Myocyte (in vitro differentiated cells): ENCODE data around the gene LPCAT2. TPM values are rescaled to one million over a fixed set of nuclear protein-coding genes. Genes with fewer than 3 reads are reported as not detected.

Source experiments
- DNase-seq: peaks from one replicate; pipeline ENCODE4 v3.0.0-alpha.2; 2012; ENCODE audit warnings: low read depth
- total RNA-seq: library from RNA; depleted of rRNA; stranded (reverse); fragments of >200 nt; gene quantifications from 2 replicates; pipeline ENCODE4 v1.2.3, GENCODE V29; 2014

LPCAT2 gene
- total RNA-seq, 1 donor from 2014 or later = 5.8 TPM

DNA sequence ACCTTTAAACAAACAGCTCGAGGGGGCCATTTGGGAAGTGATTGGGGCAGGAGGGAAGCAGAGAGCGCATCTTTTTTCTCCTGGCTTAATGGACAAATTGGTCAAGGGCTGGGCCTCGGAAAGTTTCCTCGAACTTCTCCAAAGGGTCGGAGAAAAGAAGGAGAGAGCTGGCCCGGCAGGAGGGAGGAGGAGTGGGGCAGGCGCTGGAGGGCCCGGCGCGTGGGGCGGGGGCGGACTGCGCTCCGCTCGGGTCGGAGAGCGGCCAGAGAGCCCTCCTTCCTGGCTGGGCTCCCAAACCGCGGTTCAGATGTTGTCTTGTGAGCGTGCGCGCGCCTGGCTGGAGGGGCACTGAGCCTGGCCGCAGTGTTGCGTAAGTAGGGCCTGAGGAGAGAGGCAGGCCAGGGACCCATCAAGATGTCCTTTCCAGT is 28.6 kb upstream of the LPCAT2 start:
- peak; percentile 93 for DNase-seq

- DNase-seq = no peak
Observed at GRCh38 chr16:55481023-55481422, 27.8 kb upstream of the LPCAT2 start.

GRCh38 chr16:55482056-55482455 is 26.8 kb upstream of the LPCAT2 start:
- DNase-seq = no peak

- DNase-seq = peak; percentile 91
Observed at GRCh38 chr16:55487048-55487803, 21.6 kb upstream of the LPCAT2 start.

DNA sequence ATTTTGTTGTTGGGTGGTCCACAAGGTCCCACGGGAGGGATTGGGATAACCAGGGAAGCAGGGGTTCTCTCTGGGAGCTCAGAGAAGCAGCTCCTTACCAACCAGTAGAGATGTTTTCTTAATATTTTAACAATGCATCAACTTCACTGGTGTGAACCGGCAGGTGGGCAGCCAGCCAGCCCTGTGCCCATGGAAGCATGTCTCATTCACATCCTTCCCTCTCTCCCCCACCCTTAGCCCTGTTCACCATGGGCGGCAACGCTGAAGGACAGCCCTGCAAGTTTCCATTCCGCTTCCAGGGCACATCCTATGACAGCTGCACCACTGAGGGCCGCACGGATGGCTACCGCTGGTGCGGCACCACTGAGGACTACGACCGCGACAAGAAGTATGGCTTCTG is 20.6 kb upstream of the LPCAT2 start:
- DNase-seq = peak; percentile 76

DNA sequence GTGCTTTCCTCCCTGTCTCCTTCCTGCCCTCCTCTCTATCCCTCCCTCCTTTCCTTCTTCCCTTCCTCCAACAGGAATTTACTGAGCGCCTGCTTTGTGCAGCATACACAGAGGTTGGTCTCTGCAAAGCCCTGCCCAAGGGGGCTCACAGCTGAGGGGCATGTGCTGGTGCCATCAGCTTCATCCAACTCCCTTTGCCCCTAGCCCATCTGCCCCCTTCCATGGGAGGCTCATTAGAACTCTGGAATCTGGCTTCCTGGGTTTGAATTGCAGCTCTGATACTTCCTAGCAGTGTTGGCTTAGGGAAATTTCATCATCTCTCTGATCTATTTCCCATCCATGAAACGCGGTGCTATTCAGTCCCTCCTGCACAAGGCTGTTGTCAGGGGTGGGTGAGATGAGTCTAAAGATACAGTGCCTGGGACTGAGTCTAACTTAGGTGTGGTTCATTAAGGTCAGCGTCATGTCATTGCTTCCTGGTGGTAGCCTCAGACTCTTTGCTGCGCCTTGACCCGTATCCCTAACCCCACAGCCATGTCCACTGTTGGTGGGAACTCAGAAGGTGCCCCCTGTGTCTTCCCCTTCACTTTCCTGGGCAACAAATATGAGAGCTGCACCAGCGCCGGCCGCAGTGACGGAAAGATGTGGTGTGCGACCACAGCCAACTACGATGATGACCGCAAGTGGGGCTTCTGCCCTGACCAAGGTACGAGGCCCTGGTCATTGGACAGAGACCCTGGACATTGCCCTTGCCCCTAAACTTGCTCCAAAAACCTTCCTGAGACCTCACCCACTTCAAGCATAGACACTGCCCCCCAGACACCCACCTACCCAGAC is 19.5 kb upstream of the LPCAT2 start:
- DNase-seq = no peak

GRCh38 chr16:55489956-55490265 is 19.0 kb upstream of the LPCAT2 start:
- no peak for DNase-seq

- DNase-seq = no peak
Observed at GRCh38 chr16:55490301-55490700, 18.6 kb upstream of the LPCAT2 start.

GRCh38 chr16:55491691-55492090 is 17.2 kb upstream of the LPCAT2 start:
- DNase-seq = no peak

DNA sequence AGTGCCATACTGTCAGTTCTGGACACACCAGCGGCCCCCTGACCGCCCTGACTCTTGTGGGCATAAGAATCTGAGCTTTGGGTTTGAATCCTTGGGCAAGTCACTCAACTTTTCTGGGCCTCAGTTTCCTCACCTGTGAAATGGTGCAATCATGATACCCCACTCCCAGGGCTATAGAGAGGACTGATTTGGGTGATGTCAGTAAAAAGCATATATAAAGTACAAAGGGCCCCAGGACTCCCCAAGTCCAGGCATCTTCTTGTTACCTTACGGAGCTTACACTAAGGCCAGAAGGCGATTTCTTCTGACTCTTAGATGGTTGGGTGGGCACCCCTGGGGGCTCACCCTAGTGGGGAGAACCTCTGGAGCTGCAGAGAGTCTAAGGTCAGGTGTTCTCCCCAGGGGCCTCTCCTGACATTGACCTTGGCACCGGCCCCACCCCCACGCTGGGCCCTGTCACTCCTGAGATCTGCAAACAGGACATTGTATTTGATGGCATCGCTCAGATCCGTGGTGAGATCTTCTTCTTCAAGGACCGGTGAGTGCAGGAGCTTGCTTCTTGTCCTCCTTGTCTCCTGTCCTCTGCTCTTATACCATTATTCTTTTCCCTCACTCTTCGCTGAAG is 16.0 kb upstream of the LPCAT2 start:
- no peak for DNase-seq

DNA sequence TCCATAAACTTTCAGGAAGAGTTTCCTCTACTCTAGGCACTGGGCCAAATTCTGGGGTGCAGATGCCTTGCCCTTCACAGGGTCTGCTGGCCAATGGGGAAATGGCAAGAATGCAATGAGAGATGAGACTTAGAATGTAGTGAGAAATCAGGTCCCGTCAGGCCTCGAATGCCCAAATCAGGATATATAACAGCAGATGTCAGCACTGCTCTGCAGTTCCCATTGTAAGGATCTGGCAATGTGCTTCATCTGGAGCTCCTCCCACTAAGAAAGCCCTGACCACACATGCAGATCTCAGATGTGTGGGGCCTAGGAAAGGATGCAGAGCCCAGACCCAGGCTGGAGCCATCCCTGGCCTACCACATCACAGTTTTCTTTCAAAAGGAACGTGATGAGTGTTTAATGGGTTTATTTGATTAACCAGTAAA is 13.9 kb upstream of the LPCAT2 start:
- peak; percentile 86 for DNase-seq

DNA sequence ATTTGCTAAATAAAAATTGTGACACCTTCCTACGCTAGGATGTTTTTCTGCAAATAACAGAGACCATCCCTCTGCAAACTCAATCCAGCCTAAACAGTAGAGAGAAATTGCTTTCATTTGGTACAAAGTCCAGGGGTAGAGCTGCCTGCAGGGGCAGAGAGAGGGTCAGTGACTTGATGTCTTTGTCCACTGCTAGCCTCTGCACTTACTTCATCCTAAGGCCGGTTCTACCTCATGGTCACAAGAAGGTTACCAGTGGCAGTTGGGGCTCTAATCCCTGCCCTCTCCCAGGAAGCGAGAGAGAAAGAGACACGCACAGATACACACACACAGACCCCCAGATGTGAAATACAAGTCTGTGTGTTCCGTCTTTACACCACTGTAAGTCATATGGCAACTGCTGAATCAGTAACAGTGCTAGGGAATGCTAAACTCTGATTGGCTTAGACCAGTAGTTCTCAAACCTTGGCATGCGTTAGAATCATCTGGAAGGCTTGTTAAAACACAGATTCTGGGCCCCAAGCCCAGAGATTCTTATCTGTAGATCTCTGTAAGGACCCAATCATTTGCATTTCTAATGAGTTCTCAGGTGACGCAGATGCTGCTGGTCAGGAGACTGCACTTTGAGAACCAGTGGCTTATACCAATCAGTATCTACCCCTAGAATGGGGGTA is 13.1 kb upstream of the LPCAT2 start:
- no peak for DNase-seq

GRCh38 chr16:55496509-55497145 is 12.2 kb upstream of the LPCAT2 start:
- DNase-seq = no peak

DNA sequence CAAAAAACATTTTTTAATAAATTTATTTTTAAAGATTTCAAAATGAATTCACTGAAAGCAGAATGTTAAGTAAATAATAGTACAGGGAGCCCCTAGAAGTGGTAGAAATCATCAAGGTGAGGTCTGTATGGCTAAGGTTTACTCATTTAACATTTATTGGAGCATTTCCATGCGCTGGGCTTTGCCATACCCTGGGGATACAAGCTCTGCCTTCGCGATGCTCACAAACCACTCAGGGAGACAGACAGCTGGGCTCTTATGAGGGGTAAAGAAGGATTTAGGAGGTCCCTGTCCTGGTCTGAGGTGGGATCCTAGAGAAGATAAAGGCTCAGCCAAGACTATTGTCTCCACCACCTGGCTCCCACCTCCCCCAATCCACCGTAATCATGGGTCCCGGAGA is 11.3 kb upstream of the LPCAT2 start:
- no peak for DNase-seq

DNA sequence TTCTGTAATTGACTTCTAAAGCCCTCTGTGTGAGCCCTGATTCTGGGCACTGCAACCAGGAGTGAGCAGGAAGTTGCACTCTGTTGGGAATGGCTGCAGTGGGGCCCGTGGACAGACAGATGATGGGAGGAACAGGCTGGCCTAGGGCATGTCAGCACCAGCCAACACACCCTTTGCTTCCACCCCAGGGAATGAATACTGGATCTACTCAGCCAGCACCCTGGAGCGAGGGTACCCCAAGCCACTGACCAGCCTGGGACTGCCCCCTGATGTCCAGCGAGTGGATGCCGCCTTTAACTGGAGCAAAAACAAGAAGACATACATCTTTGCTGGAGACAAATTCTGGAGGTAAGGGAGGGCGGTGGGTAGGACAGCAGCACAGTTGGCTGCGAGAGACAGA is 10.8 kb upstream of the LPCAT2 start:
- no peak for DNase-seq

GRCh38 chr16:55499281-55499680 is 9.6 kb upstream of the LPCAT2 start:
- peak; percentile 23 for DNase-seq

DNA sequence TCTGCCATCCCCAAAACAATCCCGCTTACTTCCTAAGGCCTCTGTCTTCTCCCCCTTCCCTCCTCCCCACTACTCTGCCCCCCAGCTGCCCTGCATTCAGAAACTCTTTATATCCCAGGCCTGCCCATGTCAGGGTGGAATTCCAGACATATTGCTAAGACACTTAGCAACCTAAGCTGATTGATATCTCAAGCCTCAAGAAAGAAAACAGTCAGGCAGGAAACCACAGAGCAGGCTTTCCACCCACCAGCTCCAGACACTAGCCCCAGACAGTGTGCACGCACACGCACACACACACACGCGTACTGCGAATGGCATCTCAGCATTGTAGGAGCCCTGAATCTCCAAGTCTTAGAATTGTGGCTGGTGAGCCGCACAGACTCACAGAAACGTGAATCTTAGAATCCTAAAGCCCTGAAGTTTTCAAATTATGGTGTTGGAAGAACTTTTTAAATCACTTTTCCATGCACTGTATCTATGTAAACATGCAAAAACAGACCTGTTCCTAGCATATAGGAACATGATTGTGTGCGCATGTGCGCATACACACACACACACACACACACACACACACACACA is 8.8 kb upstream of the LPCAT2 start:
- peak; percentile 94 for DNase-seq

- peak; percentile 90 for DNase-seq
Observed at GRCh38 chr16:55500530-55501011, 8.3 kb upstream of the LPCAT2 start.

DNA sequence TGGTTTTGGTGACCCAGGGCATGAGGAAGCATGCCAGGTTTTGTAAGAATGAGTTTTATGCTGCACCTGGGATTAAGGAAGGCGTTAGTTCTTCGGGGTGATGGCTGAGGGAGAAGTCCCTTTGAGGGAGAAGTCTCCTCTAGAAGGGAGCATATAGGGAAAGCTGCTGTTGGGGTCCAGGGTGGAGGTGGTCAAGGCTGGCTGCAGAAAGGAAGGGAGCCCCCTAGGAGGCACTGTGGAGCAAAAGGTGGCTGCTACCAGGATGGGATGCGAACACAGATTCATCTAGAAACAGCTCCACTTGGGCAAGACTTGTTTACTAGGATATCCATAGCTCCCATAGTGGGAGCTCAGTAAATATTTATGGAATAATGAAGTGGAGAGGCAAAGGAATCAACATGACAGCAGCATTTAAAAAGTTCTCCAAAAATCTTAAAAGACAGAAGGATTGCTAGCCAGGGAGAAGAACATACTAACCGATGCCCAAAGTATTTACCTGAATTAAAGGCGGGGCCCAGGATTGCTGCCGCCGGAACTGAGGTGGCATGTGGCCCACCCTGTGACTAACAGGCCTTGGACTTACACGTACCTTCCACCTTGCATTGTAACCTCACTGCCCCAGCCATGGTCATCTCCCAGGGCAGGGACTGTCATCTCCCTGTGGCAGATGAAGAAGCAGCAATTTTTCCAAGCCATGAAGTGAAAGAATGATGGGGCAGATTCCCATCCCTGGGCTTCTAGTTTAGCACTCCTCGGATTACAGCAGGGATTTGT is 7.1 kb upstream of the LPCAT2 start:
- peak; percentile 12 for DNase-seq
